Measurements from ENCODE around the gene ERMARD.

ERMARD gene

DNA sequence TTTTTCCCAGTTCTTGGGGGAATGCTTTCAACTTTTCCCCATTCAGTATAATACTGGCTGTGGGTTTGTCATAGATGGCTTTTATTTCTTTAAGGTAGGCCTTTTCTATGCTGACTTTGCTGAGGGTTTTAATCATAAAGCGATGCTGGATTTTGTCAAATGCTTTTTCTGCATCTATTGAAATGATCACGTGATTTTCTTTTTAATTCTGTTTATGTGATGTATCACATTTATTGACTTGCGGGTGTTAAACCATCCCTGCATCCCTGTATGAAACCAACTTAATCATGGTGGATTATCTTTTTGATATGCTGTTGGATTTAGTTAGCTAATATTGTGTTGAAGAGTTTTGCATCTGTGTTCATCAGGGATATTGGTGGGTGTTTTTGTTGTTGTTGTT, 65.6 kb downstream of the ERMARD start:
- TF ChIP-seq, protein P1, sequence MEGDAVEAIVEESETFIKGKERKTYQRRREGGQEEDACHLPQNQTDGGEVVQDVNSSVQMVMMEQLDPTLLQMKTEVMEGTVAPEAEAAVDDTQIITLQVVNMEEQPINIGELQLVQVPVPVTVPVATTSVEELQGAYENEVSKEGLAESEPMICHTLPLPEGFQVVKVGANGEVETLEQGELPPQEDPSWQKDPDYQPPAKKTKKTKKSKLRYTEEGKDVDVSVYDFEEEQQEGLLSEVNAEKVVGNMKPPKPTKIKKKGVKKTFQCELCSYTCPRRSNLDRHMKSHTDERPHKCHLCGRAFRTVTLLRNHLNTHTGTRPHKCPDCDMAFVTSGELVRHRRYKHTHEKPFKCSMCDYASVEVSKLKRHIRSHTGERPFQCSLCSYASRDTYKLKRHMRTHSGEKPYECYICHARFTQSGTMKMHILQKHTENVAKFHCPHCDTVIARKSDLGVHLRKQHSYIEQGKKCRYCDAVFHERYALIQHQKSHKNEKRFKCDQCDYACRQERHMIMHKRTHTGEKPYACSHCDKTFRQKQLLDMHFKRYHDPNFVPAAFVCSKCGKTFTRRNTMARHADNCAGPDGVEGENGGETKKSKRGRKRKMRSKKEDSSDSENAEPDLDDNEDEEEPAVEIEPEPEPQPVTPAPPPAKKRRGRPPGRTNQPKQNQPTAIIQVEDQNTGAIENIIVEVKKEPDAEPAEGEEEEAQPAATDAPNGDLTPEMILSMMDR (IDR thresholded peaks at IDR 0.05; ENCODE audit: control insufficient read depth, extremely low read depth, insufficient read depth): no peak
- no peak for DNase-seq (ENCODE audit: low read depth)

DNA sequence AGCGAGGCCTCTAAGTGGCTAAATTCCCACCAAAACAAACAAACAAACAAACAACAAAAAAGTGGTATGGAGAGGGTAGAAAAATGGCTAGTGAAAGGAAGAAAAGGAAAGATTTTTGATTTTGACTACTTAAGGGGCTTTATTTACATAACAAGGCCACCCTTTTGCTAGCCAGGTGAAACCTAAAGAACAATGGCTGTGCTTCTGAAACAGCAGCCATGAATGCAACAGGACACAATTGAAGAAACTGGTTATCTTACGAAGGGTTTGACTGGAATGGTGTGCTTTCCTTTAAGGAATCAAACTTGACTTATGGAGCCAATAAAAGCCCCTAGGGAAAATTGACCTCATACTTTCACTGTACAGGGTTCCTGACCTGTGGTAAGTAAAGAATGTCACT, 68.9 kb downstream of the ERMARD start:
- DNase-seq (ENCODE audit: low read depth): no peak
- H3K4me3 ChIP-seq (ENCODE audit: low read depth, low read length): no peak overlapping the region
- TF ChIP-seq, protein P1 (IDR thresholded peaks at IDR 0.05; ENCODE audit: control insufficient read depth, extremely low read depth, insufficient read depth): no peak

More for the DNA sequence above, 65.6 kb downstream of the ERMARD start:
- no peak overlapping the region for H3K4me3 ChIP-seq (ENCODE audit: low read depth, low read length)

DNA sequence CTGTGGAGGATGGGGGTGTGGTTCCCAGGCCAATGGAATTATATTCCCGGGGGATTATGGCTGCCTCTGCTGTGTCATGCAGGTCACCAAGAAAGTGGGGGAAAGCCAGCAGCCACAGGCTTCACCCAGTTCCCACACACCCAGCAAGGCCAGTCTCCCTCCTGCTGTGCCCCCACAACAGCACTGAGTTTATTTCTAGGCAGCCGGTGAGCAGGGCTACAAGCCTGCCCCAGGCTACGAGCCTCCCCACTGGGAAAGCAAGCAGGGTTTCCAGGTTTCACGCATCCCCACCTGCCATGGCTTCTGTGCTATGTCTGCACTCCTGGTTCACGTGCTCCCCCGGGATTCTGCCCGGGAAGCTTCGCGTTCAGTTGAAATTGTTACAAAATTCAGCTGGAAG, 72.6 kb downstream of the ERMARD start:
- H3K4me3 ChIP-seq (ENCODE audit: low read depth, low read length): no peak overlapping the region
- DNase-seq (ENCODE audit: low read depth): no peak

DNA sequence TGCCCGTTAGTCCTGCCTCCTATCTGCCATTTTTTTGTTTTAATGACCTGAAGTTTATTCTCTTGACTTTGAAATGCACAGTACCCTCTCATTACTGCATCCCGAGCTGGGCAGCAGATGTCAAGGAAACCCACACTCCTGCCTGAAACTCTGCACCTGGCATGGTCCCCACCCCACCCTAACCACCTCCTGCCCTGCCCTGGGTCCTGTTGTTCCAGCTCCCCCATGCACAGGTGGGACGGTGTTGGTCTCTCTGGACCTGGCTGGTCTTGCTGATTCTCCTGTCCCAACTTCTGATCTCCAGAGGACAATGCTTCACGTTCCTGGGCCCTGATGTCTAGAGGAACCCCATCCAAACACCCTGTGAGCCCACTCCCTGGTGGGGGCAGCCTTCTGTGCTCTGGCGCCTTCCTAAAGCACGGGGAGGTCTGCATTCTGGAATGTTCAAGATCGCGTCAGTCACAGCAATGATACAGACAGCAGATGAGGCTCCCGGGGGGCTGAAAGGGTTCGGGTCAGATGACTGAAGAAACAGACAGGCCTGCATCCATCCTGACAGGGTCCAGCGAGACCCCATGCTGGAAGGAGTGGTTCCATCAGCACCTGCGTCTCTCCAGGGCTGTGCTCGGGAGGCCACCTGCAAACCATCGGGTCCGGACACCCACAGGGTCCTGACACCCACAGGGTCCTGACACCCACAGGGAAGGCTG, 73.6 kb downstream of the ERMARD start:
- no peak overlapping the region for H3K4me3 ChIP-seq (ENCODE audit: low read depth, low read length)
- DNase-seq (ENCODE audit: low read depth): no peak
- TF ChIP-seq, protein P1 (IDR thresholded peaks at IDR 0.05; ENCODE audit: control insufficient read depth, extremely low read depth, insufficient read depth): no peak

More for the DNA sequence above, 72.6 kb downstream of the ERMARD start:
- TF ChIP-seq, protein P1 (IDR thresholded peaks at IDR 0.05; ENCODE audit: control insufficient read depth, extremely low read depth, insufficient read depth): no peak

DNA sequence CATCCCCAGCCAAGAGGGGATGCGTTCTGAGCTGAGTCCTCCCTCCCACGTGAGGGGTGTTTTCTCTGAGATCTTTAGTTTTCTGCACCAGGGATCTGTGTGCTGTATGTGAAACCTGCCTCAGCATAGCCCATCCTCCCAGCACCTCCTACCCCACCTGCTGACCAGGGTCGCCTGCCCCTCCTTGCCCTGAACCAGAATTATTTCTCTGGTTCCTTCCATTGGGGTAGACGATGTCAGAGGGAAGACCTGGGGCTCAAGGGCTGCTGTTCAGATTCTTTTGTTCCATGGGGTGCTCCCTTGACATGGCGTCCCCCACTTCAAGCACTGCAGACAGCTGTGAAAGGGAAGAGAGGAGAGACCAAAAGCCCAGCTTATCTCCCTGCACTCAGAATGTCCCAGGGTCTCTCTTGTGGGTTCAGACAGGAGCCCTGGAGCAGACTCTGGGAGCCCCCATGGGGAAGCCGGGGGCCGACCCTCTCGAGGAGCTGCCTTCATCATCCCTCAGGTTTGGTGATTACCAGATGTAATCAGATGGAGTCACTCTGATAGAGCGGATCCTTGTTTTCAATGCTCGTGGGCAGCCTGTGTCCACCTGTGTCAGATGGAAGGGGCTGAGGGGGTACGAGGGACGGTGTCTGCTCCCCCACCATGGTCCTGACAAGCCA, 74.3 kb downstream of the ERMARD start:
- TF ChIP-seq, protein P1 (IDR thresholded peaks at IDR 0.05; ENCODE audit: control insufficient read depth, extremely low read depth, insufficient read depth): no peak
- H3K4me3 ChIP-seq (ENCODE audit: low read depth, low read length): no peak overlapping the region
- no peak for DNase-seq (ENCODE audit: low read depth)

DNA sequence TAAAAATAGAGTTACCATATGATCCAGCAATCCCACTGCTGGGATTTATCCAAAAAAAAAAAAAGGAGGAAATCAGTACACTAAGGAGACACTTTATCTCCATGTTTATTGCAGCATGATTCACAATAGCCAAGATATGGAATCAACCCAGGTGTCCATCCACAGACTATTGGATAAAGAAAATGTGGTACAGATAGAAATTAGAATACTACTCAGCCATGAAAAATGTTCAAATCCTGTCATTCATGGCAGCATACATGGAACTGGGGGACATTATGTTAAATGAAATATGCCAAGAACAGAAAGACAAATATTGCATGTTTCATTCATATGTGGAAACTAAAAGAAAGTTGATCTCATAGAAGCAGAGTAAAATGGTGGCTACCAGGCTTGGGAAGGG, 75.3 kb downstream of the ERMARD start:
- TF ChIP-seq, protein P1 (IDR thresholded peaks at IDR 0.05; ENCODE audit: control insufficient read depth, extremely low read depth, insufficient read depth): no peak

More for the DNA sequence above, 75.3 kb downstream of the ERMARD start:
- DNase-seq (ENCODE audit: low read depth): no peak
- H3K4me3 ChIP-seq (ENCODE audit: low read depth, low read length): no peak overlapping the region
